Upper lobe of left lung (tissue), 6 donors: Measurements from ENCODE around the gene VSTM2L. TPM values are rescaled to one million over a fixed set of nuclear protein-coding genes. Genes with fewer than 3 reads are reported as not detected.

ENCODE experiments used
- ATAC-seq, 2 donors: fragments of 200-7000 bp; cut with Tn5 transposase; one replicate each; pipeline ENCODE4 v1.9.1; 2022; ENCODE audit warnings: mild to moderate bottlenecking in 2 of 2, moderate library complexity in 2 of 2; ENCODE audit not compliant: low FRiP score in 2 of 2
- DNase-seq, 2 donors: peaks; one replicate each; pipeline ENCODE4 v3.0.0-alpha.2; 2019 to 2020
- H3K27ac ChIP-seq, 4 donors: fragments of 200-600 bp; sonication (generic); one replicate each; pipeline ENCODE4 v1.5.1; 2016 to 2019
- H3K27me3 ChIP-seq, 4 donors: fragments of 200-600 bp; sonication (generic); one replicate each; pipeline ENCODE4 v1.5.1; 2017 to 2019
- H3K36me3 ChIP-seq, 4 donors: fragments of 200-600 bp; sonication (generic); one replicate each; pipeline ENCODE4 v1.5.1; 2016 to 2019
- H3K4me1 ChIP-seq, 4 donors: fragments of 200-600 bp; sonication (generic); one replicate each; pipeline ENCODE4 v1.5.1; 2018 to 2019
- H3K4me3 ChIP-seq, 4 donors: fragments of 200-600 bp; sonication (generic); one replicate each; pipeline ENCODE4 v1.5.1; 2017 to 2019; ENCODE audit warnings: mild to moderate bottlenecking in 2 of 4, moderate library complexity in 1 of 4
- H3K9me3 ChIP-seq, 4 donors: fragments of 200-600 bp; sonication (generic); one replicate each; pipeline ENCODE4 v1.5.1; 2018 to 2019
- EP300 ChIP-seq, 4 donors: sonication (generic); formaldehyde crosslinking; IDR thresholded peaks; one replicate each; pipeline ENCODE4 v1.5.1; 2017; ENCODE audit warnings: antibody characterized with exemption in 4 of 4, control low read depth in 2 of 4
- POLR2A ChIP-seq, 4 donors: fragments of 450-650 bp; IDR thresholded peaks; one replicate each; pipeline ENCODE4 v1.5.1; 2016 to 2017; ENCODE audit warnings: antibody characterized with exemption in 4 of 4, mild to moderate bottlenecking in 2 of 4
- POLR2AphosphoS5 ChIP-seq, 2 donors: sonication (generic); formaldehyde crosslinking; IDR thresholded peaks; one replicate each; pipeline ENCODE4 v1.5.1; 2017; ENCODE audit warnings: antibody characterized with exemption in 2 of 2
- WGBS, 2 donors: methylation state at CpG; one replicate each; pipeline ENCODE4 v1.1.5; 2017 to 2018; 5-methylcytosine and 5-hydroxymethylcytosine counted together
- total RNA-seq, 6 donors: library from RNA; depleted of rRNA in 4 of 6; stranded (reverse); fragments of >200 nt in 4 of 6; gene quantifications; one replicate each; pipeline versions ENCODE4 v1.1.0 to v1.2.1, GENCODE V29; 2016 to 2021
- TF ChIP-seq, protein P1 (sequence below), 6 experiments: fragments of 450-650 bp in 4 of 6; fragments of 200-600 bp in 2 of 6; sonication (generic) in 2 of 6; IDR thresholded peaks; one replicate each; pipeline ENCODE4 v1.5.1; 2016 to 2019; ENCODE audit warnings: antibody characterized with exemption in 6 of 6
- donor health status: DM: no; HTN: no; CAD: no; lungs with moderate emphysema.
- donor health status: DM: no; HTN: yes; CAD: no; lungs with severe emphysema.

The VSTM2L gene
- total RNA-seq, 6 donors from 2014 or later: 1.0 to 47.2 (median 24.8) TPM

DNA sequence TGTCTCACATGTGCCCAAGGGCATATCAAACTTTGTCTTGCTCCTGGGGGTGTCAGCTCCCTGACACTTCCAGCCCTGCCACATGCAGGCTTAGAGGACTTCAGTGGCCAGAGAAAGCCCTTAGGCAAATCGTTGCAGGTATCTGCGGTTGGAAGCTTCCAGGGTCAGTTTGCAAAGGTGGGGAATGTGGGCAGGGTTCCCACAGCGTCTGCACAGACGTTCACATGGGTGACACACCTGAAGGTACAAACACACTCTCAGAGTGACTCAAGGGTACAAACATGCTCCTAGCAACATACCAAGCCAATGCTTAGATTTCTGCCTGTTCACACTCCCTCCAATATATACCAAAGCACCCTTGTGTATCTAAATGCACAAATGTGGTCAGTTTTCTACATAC is 30.0 kb downstream of the VSTM2L start:
- H3K4me3 ChIP-seq: no peak overlapping the region
- DNase-seq (no peak), ATAC-seq (peak in 1 of 2 donors; percentile 36)
- TF ChIP-seq POLR2AphosphoS5 (IDR thresholded peaks at IDR 0.05) (no peak), POLR2A (IDR thresholded peaks at IDR 0.05) (no peak), EP300 (IDR thresholded peaks at IDR 0.05) (no peak)
- TF ChIP-seq, protein P1, sequence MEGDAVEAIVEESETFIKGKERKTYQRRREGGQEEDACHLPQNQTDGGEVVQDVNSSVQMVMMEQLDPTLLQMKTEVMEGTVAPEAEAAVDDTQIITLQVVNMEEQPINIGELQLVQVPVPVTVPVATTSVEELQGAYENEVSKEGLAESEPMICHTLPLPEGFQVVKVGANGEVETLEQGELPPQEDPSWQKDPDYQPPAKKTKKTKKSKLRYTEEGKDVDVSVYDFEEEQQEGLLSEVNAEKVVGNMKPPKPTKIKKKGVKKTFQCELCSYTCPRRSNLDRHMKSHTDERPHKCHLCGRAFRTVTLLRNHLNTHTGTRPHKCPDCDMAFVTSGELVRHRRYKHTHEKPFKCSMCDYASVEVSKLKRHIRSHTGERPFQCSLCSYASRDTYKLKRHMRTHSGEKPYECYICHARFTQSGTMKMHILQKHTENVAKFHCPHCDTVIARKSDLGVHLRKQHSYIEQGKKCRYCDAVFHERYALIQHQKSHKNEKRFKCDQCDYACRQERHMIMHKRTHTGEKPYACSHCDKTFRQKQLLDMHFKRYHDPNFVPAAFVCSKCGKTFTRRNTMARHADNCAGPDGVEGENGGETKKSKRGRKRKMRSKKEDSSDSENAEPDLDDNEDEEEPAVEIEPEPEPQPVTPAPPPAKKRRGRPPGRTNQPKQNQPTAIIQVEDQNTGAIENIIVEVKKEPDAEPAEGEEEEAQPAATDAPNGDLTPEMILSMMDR (IDR thresholded peaks at IDR 0.05): no peak
- H3K4me1 ChIP-seq: no peaks in the 10 kb centered on the region
- no peaks in the 10 kb centered on the region for H3K27me3 ChIP-seq
- no peaks in the 10 kb centered on the region for H3K9me3 ChIP-seq
- no peak overlapping the region for H3K27ac ChIP-seq
- WGBS, 2 donors: 36 to 39% methylated on average over 2 to 4 of the region's 4 CpGs
- H3K36me3 ChIP-seq: no peaks in the 10 kb centered on the region

DNA sequence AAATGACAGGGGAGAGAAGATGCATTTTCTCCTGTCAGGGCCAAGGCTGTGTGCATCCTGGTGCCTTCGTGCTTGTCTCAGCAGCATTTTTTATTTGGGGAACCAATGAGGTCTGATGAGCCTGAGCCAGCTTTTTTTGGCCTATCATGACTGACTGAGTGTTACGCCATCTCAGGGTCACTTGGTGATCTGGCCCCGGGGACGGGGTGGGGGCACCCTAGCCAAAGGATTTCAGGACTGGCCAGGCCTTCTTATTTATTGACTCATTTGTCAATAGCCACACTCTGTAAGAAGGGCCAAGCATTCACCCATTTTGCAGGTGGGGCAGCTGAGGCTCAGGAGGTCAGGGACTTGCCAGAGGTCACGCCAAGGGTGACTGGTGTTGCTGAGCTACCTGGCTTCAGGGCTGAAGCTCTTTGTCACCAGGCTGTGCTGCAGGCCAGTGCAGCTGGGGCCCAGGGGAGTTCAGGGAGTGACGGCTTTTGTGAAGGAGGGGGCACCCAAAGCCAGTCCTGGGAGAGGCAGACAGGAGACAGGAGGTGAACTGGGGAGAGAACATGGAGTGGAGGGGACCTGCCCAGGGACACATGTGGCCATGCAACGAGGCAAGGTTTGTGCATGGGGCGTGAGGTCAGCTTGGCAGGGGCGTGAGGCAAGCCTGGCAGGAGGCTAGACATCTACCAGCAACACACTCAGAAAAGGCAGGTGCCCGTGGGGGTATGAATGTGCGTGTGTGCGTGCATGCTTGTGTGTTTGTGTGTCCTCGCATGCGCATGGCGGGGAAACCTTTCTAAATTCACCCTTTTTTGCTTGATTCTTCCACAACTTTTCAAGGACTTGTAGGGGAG is 31.1 kb downstream of the VSTM2L start:
- TF ChIP-seq EP300 (IDR thresholded peaks at IDR 0.05): no peak
- no peaks in the 10 kb centered on the region for H3K36me3 ChIP-seq
- H3K27me3 ChIP-seq: no peaks in the 10 kb centered on the region
- DNase-seq (no peak), ATAC-seq (no peak)
- H3K4me1 ChIP-seq: no peaks in the 10 kb centered on the region
- H3K27ac ChIP-seq: no peak overlapping the region
- no peaks in the 10 kb centered on the region for H3K9me3 ChIP-seq
- WGBS, 2 donors: 81 to 83% methylated on average over 14 of the region's 15 CpGs
- H3K4me3 ChIP-seq: no peak overlapping the region

DNA sequence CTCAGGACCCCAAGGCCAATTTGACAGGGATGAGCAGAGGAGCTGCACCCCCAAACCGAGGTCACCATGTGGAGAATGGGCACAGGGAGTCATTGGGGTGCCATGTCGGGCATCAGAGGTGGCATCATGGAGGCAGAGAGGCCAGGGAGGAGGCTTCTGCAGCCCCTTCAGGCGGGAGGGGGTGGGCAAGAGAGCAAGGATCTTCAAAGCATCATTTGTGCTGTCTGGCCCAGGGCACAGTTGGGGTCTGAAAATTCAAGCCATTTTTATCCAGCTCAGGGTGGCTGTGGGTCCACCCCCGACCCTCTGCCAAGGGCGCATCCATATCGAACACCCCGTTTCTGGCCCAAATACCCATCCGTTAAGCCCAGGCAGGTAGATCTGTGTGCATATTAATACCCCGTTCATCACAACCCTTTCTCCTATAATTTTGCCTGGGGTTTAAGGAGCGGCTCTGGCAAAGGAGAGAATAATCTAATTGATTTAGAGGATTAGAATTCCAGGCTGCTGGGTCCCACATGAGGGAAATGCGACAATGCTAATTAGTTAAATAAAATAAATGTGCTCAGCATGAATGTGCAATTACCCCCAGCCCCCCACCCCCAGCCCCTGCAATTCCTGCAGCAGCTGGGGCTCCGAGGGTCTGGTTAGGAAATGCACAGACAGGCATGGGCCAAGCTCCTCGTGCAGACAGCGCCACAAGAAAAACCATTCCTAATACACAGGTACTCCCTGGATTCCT is 31.9 kb downstream of the VSTM2L start:
- no peak for ATAC-seq
- no peaks in the 10 kb centered on the region for H3K36me3 ChIP-seq
- H3K9me3 ChIP-seq: no peaks in the 10 kb centered on the region
- no peak for DNase-seq
- no peak overlapping the region for H3K27ac ChIP-seq
- no peak overlapping the region for H3K4me3 ChIP-seq
- no peaks in the 10 kb centered on the region for H3K4me1 ChIP-seq
- no peaks in the 10 kb centered on the region for H3K27me3 ChIP-seq
- whole genome bisulfite sequencing, 2 donors: 87 to 91% methylated on average over 11 to 14 of the region's 14 CpGs
- TF ChIP-seq, protein P1 (IDR thresholded peaks at IDR 0.05): no peak
- TF ChIP-seq POLR2AphosphoS5 (IDR thresholded peaks at IDR 0.05): no peak
- TF ChIP-seq POLR2A (IDR thresholded peaks at IDR 0.05): no peak
- no peak for TF ChIP-seq EP300 (IDR thresholded peaks at IDR 0.05)

DNA sequence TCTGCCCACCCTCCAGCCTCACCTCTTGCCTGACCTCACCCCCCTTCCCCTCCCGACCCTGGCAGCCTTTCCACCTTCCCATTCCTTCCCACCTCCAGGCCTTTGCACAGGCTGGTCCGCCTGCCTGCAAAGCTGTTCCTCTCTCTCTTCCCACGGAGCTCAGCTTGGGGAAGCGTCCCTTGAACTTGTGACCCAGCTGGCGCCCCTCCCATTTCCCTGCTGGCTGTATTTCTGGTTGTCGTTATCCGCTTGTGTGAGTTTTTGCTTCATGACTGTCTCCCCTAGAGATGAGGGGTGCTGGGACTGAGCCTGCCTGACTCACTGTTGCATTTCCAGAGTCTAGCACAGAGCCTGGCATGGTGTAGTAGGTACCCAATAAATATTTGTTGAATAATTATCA is 32.5 kb downstream of the VSTM2L start:
- no peaks in the 10 kb centered on the region for H3K9me3 ChIP-seq
- H3K4me3 ChIP-seq: no peak overlapping the region
- H3K4me1 ChIP-seq: no peaks in the 10 kb centered on the region
- 52 to 58% methylated on average over 7 of the region's 7 CpGs for WGBS, 2 donors
- no peak for TF ChIP-seq POLR2A (IDR thresholded peaks at IDR 0.05)
- TF ChIP-seq, protein P1 (IDR thresholded peaks at IDR 0.05): no peak
- TF ChIP-seq EP300 (IDR thresholded peaks at IDR 0.05): no peak
- ATAC-seq (no peak), DNase-seq (no peak)
- H3K27me3 ChIP-seq: no peaks in the 10 kb centered on the region
- no peak overlapping the region for H3K27ac ChIP-seq
- no peaks in the 10 kb centered on the region for H3K36me3 ChIP-seq

DNA sequence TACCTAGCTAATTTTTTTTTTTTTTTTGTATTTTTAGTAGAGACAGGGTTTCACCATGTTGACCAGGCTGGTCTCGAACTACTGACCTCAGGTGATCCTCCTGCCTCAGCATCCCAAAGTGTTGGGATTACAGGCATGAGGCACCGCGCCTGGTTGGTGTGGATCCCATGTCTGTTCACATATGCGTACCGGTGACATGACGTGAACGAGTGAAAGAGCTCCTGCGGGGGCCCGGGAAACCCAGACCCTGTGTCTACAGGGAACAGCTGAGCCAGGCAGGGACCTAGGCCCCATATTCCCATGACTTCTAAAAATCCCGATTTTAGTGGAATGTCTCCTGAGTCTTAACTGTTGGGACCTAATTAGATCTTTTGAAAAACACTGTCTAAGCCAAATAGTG is 33.1 kb downstream of the VSTM2L start:
- WGBS, 2 donors: 89 to 96% methylated on average over 9 to 10 of the region's 10 CpGs
- DNase-seq (no peak), ATAC-seq (no peak)
- Histone ChIP-seq H3K36me3 (no peaks in the 10 kb centered on the region), H3K9me3 (no peaks in the 10 kb centered on the region), H3K4me1 (no peaks in the 10 kb centered on the region), H3K4me3 (no peak overlapping the region), H3K27ac (no peak overlapping the region), H3K27me3 (no peaks in the 10 kb centered on the region)
- TF ChIP-seq, protein P1 (IDR thresholded peaks at IDR 0.05): no peak
- TF ChIP-seq POLR2A (IDR thresholded peaks at IDR 0.05): no peak
- TF ChIP-seq EP300 (IDR thresholded peaks at IDR 0.05): no peak
- TF ChIP-seq POLR2AphosphoS5 (IDR thresholded peaks at IDR 0.05): no peak
